HEK293 (cell line): Measurements from ENCODE around the gene RETREG3.
A peak's percentile ranks its signal among the peaks of the same experiment; 100 is the strongest.

Source experiments
- CTCF ChIA-PET: fragments of 350-600 bp; formaldehyde crosslinking; extraction: SDS; loops from one replicate; lab custom pipeline; 2021; ENCODE audit warnings: antibody characterized with exemption; lab: Yijun Ruan, JAX
- POLR2A ChIA-PET: fragments of 300-600 bp; formaldehyde crosslinking; extraction: SDS; loops from one replicate; lab custom pipeline; 2020; ENCODE audit warnings: antibody characterized with exemption, inconsistent platforms; lab: Yijun Ruan, JAX
- H3K27ac ChIP-seq: fragments of 200-500 bp; sonication (Bioruptor generic); 2 replicates; pipeline ENCODE4 v1.5.1; 2014; ENCODE audit warnings: low read depth, low read length, control low read depth, inconsistent platforms; ENCODE audit errors: extremely low read depth
- H3K36me3 ChIP-seq, 2 experiments: fragments of 200-500 bp in 1 of 2; sonication (Bioruptor generic) in 1 of 2; 1 replicate in 1 of 2; 2 replicates in 1 of 2; pipeline ENCODE4 v1.5.1; 2014 to 2017; ENCODE audit warnings: inconsistent platforms in 2 of 2, low read length in 2 of 2; ENCODE audit not compliant: control insufficient read depth in 2 of 2, insufficient read depth in 1 of 2
- H3K4me1 ChIP-seq: fragments of 200-500 bp; sonication (Bioruptor generic); 2 replicates; pipeline ENCODE4 v1.5.1; 2014; ENCODE audit warnings: mild to moderate bottlenecking, low read length, inconsistent platforms; ENCODE audit not compliant: control insufficient read depth, insufficient read depth
- H3K4me3 ChIP-seq: 2 replicates; pipeline ENCODE4 v1.5.1; 2011; ENCODE audit warnings: low read depth, mild to moderate bottlenecking, control low read depth, low read length, moderate library complexity
- H3K9me3 ChIP-seq: fragments of 200-500 bp; sonication (Bioruptor generic); 2 replicates; pipeline ENCODE4 v1.5.1; 2014; ENCODE audit warnings: low read depth, low read length, inconsistent platforms; ENCODE audit not compliant: control insufficient read depth, insufficient read depth
- FEZF1 ChIP-seq: fragments of 450-650 bp; formaldehyde crosslinking; IDR thresholded peaks from 2 replicates; pipeline ENCODE4 v1.5.1; 2016; ENCODE audit warnings: missing biosample characterization, missing genetic modification characterization
- KLF1 ChIP-seq: fragments of 450-650 bp; formaldehyde crosslinking; IDR thresholded peaks from 2 replicates; pipeline ENCODE4 v1.5.1; 2016; ENCODE audit warnings: missing biosample characterization, missing genetic modification characterization
- KLF9 ChIP-seq: fragments of 450-650 bp; formaldehyde crosslinking; IDR thresholded peaks from 2 replicates; pipeline ENCODE4 v1.5.1; 2016; ENCODE audit warnings: missing biosample characterization, missing genetic modification characterization, low read depth
- SCRT1 ChIP-seq: fragments of 450-650 bp; formaldehyde crosslinking; IDR thresholded peaks from 2 replicates; pipeline ENCODE4 v1.5.1; 2016; ENCODE audit warnings: missing biosample characterization, missing genetic modification characterization, borderline replicate concordance
- SP7 ChIP-seq: fragments of 450-650 bp; formaldehyde crosslinking; IDR thresholded peaks from 2 replicates; pipeline ENCODE4 v1.5.1; 2016; ENCODE audit warnings: missing biosample characterization, missing genetic modification characterization
- TSHZ1 ChIP-seq: fragments of 450-650 bp; formaldehyde crosslinking; IDR thresholded peaks from 2 replicates; pipeline ENCODE4 v1.5.1; 2016; ENCODE audit warnings: missing biosample characterization, missing genetic modification characterization, borderline replicate concordance
- ZFP3 ChIP-seq: fragments of 450-650 bp; formaldehyde crosslinking; IDR thresholded peaks from 2 replicates; pipeline ENCODE4 v1.5.1; 2016; ENCODE audit warnings: low read depth, missing biosample characterization, missing genetic modification characterization
- ZNF175 ChIP-seq: fragments of 450-650 bp; formaldehyde crosslinking; IDR thresholded peaks from 2 replicates; pipeline ENCODE4 v1.5.1; 2016; ENCODE audit warnings: missing biosample characterization, missing genetic modification characterization
- ZNF239 ChIP-seq: fragments of 450-650 bp; formaldehyde crosslinking; IDR thresholded peaks from 2 replicates; pipeline ENCODE4 v1.5.1; 2016; ENCODE audit warnings: missing biosample characterization, missing genetic modification characterization
- ZNF280C ChIP-seq: fragments of 450-650 bp; formaldehyde crosslinking; IDR thresholded peaks from 2 replicates; pipeline ENCODE4 v1.5.1; 2016; ENCODE audit warnings: missing biosample characterization, missing genetic modification characterization
- ZNF549 ChIP-seq: fragments of 450-650 bp; IDR thresholded peaks from 2 replicates; pipeline ENCODE4 v1.5.1; 2018; ENCODE audit warnings: missing biosample characterization, missing genetic modification characterization, mild to moderate bottlenecking, inconsistent platforms, moderate library complexity
- ZNF600 ChIP-seq: fragments of 450-650 bp; formaldehyde crosslinking; IDR thresholded peaks from 2 replicates; pipeline ENCODE4 v1.5.1; 2016; ENCODE audit warnings: missing biosample characterization, missing genetic modification characterization
- ZNF624 ChIP-seq: fragments of 450-650 bp; formaldehyde crosslinking; IDR thresholded peaks from 2 replicates; pipeline ENCODE4 v1.5.1; 2017; ENCODE audit warnings: missing biosample characterization, missing genetic modification characterization
- ZNF792 ChIP-seq: fragments of 450-650 bp; formaldehyde crosslinking; IDR thresholded peaks from 2 replicates; pipeline ENCODE4 v1.5.1; 2016; ENCODE audit warnings: missing biosample characterization, missing genetic modification characterization
- TF ChIP-seq, protein P1 (sequence below): fragments of 450-650 bp; formaldehyde crosslinking; IDR thresholded peaks from 2 replicates; pipeline ENCODE4 v1.5.1; 2017; ENCODE audit warnings: missing biosample characterization, missing genetic modification characterization
- TF ChIP-seq, protein P2 (sequence below): fragments of 450-650 bp; formaldehyde crosslinking; IDR thresholded peaks from 2 replicates; pipeline ENCODE4 v1.5.1; 2016; ENCODE audit warnings: missing biosample characterization, missing genetic modification characterization
- TF ChIP-seq, protein P3 (sequence below): fragments of 450-650 bp; formaldehyde crosslinking; IDR thresholded peaks from 2 replicates; pipeline ENCODE4 v1.5.1; 2016; ENCODE audit warnings: missing biosample characterization, missing genetic modification characterization, low read depth

RETREG3 gene

DNA sequence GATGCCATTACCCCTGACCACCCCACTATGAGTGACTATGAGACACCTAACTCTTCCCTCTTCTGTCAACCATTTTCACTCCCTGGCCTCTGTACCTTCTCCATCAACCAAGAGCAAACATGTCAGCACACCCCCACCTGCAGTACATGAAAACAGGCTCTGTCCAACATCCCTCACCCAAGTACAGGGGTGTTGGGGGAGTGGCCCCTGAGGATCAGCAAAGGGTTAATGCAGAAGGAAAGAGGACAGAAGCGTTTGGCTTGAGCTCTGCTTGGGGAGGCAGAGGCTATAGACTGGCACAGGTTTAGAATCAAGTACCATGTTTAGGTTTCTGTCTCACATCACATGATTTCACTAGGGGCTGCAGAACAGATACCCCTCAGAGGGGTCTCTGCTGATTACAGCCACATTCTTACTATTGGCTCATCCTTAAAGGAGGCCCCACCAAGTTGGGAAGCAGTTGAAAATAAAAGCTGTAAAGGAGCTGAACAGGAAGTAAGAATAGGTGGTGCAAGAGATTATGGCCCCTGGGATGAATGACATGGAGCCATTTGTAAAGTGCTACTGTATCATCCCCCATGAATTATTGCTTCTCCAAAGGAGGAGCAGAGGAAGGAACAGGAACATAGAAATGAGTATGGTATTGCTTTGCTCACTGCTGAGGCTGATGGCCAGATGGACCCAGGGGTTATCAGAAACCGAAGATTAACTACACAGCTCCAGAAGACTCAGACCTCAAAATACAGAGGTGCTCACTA lies 29.2 kb downstream of the RETREG3 start:
- Histone ChIP-seq H3K27ac (no peak overlapping the region), H3K4me3 (no peak overlapping the region), H3K36me3 (peaks cover 29 to 75% of the 10 kb centered on the region in 2 experiments), H3K4me1 (peaks cover 4% of the 10 kb centered on the region), H3K9me3 (no peaks in the 10 kb centered on the region)
- ChIA-PET CTCF (interaction anchor here (0.6 to 7.4 kb wide), 6 partner anchors 29 to 181 kb away, joined by 4 to 112 read pairs (median 8); partner anchors contain the start of genes CCR10, RAMP2, RETREG3 and TUBG1), POLR2A (interaction anchor here (0.6 to 5.0 kb wide), 4 partner anchors 14 to 262 kb away, joined by 3 to 48 read pairs (median 22); partner anchors contain the start of genes MLX, RETREG3 and TUBG1)
- TF ChIP-seq, protein P1, sequence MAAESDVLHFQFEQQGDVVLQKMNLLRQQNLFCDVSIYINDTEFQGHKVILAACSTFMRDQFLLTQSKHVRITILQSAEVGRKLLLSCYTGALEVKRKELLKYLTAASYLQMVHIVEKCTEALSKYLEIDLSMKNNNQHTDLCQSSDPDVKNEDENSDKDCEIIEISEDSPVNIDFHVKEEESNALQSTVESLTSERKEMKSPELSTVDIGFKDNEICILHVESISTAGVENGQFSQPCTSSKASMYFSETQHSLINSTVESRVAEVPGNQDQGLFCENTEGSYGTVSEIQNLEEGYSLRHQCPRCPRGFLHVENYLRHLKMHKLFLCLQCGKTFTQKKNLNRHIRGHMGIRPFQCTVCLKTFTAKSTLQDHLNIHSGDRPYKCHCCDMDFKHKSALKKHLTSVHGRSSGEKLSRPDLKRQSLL = peak; percentile 17; the same call in 1 of the 2 replicates
- TF ChIP-seq, protein P2, sequence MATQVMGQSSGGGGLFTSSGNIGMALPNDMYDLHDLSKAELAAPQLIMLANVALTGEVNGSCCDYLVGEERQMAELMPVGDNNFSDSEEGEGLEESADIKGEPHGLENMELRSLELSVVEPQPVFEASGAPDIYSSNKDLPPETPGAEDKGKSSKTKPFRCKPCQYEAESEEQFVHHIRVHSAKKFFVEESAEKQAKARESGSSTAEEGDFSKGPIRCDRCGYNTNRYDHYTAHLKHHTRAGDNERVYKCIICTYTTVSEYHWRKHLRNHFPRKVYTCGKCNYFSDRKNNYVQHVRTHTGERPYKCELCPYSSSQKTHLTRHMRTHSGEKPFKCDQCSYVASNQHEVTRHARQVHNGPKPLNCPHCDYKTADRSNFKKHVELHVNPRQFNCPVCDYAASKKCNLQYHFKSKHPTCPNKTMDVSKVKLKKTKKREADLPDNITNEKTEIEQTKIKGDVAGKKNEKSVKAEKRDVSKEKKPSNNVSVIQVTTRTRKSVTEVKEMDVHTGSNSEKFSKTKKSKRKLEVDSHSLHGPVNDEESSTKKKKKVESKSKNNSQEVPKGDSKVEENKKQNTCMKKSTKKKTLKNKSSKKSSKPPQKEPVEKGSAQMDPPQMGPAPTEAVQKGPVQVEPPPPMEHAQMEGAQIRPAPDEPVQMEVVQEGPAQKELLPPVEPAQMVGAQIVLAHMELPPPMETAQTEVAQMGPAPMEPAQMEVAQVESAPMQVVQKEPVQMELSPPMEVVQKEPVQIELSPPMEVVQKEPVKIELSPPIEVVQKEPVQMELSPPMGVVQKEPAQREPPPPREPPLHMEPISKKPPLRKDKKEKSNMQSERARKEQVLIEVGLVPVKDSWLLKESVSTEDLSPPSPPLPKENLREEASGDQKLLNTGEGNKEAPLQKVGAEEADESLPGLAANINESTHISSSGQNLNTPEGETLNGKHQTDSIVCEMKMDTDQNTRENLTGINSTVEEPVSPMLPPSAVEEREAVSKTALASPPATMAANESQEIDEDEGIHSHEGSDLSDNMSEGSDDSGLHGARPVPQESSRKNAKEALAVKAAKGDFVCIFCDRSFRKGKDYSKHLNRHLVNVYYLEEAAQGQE (tag by site-specific recombination) = peak; percentile 65; the same call in 1 of the 2 replicates
- TF ChIP-seq ZNF549 (tag by site-specific recombination) = no peak
- no peak for TF ChIP-seq ZFP3 (tag by site-specific recombination)

GRCh38 chr17:42578282-42578869 lies 30.8 kb downstream of the RETREG3 start:
- CTCF ChIA-PET = interaction anchor here (0.6 to 7.4 kb wide), 73 partner anchors 8 to 1269 kb away, joined by 3 to 112 read pairs (median 6); partner anchors contain the start of genes BECN1, CCR10, CD300LG and CNTNAP1
- H3K9me3 ChIP-seq = no peaks in the 10 kb centered on the region
- POLR2A ChIA-PET = interaction anchor here (0.6 to 5.0 kb wide), 29 partner anchors 9 to 790 kb away, joined by 3 to 48 read pairs (median 5); partner anchors contain the start of genes BECN1, CAVIN1, CCR10 and CNTNAP1
- H3K4me1 ChIP-seq = peaks cover 4% of the 10 kb centered on the region
- H3K36me3 ChIP-seq = peaks cover 31 to 75% of the 10 kb centered on the region in 2 experiments
- peak overlapping the region; percentile 92 for H3K27ac ChIP-seq
- peak overlapping the region; percentile 91 for H3K4me3 ChIP-seq
- TF ChIP-seq SP7 (tag by site-specific recombination) (no peak), FEZF1 (tag by site-specific recombination) (no peak), ZFP3 (tag by site-specific recombination) (no peak), KLF1 (tag by site-specific recombination) (no peak), KLF9 (tag by site-specific recombination) (0 out of 2 replicates have a peak, but pooled peaks have one; percentile 14), ZNF239 (tag by site-specific recombination) (no peak), ZNF280C (tag by site-specific recombination) (no peak), ZNF624 (tag by site-specific recombination) (no peak), TSHZ1 (tag by site-specific recombination) (no peak), ZNF175 (tag by site-specific recombination) (no peak), ZNF600 (no peak), ZNF792 (tag by site-specific recombination) (no peak), SCRT1 (tag by site-specific recombination) (no peak)
- TF ChIP-seq, protein P1 = no peak
- TF ChIP-seq, protein P3, sequence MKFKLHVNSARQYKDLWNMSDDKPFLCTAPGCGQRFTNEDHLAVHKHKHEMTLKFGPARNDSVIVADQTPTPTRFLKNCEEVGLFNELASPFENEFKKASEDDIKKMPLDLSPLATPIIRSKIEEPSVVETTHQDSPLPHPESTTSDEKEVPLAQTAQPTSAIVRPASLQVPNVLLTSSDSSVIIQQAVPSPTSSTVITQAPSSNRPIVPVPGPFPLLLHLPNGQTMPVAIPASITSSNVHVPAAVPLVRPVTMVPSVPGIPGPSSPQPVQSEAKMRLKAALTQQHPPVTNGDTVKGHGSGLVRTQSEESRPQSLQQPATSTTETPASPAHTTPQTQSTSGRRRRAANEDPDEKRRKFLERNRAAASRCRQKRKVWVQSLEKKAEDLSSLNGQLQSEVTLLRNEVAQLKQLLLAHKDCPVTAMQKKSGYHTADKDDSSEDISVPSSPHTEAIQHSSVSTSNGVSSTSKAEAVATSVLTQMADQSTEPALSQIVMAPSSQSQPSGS (tag by site-specific recombination) = no peak
